ENCODE measurements around the gene WDFY2.
"Not testable (repeated sequence)": the region's sequence is repeated elsewhere in the genome, so short reads cannot be mapped to it uniquely, and the experiment has no call there.

WDFY2 gene

GRCh38 chr13:51562011-51562671 is 22.1 kb upstream of the WDFY2 start:
- in situ Hi-C loops (cut with MboI; ENCODE audit: low sequenced_read_pairs): no loop called here

GRCh38 chr13:51564252-51564651 is 20.0 kb upstream of the WDFY2 start:
- in situ Hi-C loops (cut with MboI; ENCODE audit: low sequenced_read_pairs): no loop called here

- in situ Hi-C loops (cut with MboI; ENCODE audit: low sequenced_read_pairs): no loop called here
These were observed 19.6 kb upstream of the WDFY2 start for GRCh38 chr13:51564671-51565070.

GRCh38 chr13:51569001-51569400 is 15.3 kb upstream of the WDFY2 start:
- in situ Hi-C loops (cut with MboI; ENCODE audit: low sequenced_read_pairs): not testable (repeated sequence)

GRCh38 chr13:51576754-51577153 is 7.5 kb upstream of the WDFY2 start:
- in situ Hi-C loops (cut with MboI; ENCODE audit: low sequenced_read_pairs): no loop called here

GRCh38 chr13:51577690-51578089 is 6.6 kb upstream of the WDFY2 start:
- in situ Hi-C loops (cut with MboI; ENCODE audit: low sequenced_read_pairs): no loop called here

GRCh38 chr13:51579676-51580075 is 4.6 kb upstream of the WDFY2 start:
- in situ Hi-C loops (cut with MboI; ENCODE audit: low sequenced_read_pairs): no loop called here

- in situ Hi-C loops (cut with MboI; ENCODE audit: low sequenced_read_pairs): no loop called here
These were observed 3.0 kb upstream of the WDFY2 start for GRCh38 chr13:51581148-51581820.

- in situ Hi-C loops (cut with MboI; ENCODE audit: low sequenced_read_pairs): no loop called here
These were observed 790 bp upstream of the WDFY2 start for GRCh38 chr13:51583469-51583874.

GRCh38 chr13:51584731-51585672 is 740 bp downstream of the WDFY2 start:
- in situ Hi-C loops (cut with MboI; ENCODE audit: low sequenced_read_pairs): no loop called here

- in situ Hi-C loops (cut with MboI; ENCODE audit: low sequenced_read_pairs): no loop called here
These were observed 1.4 kb downstream of the WDFY2 start for GRCh38 chr13:51585696-51586095.

- in situ Hi-C loops (cut with MboI; ENCODE audit: low sequenced_read_pairs): no loop called here
These were observed 3.1 kb downstream of the WDFY2 start for GRCh38 chr13:51587372-51587771.

GRCh38 chr13:51588406-51588949 is 4.2 kb downstream of the WDFY2 start:
- in situ Hi-C loops (cut with MboI; ENCODE audit: low sequenced_read_pairs): no loop called here

GRCh38 chr13:51589793-51590192 is 5.5 kb downstream of the WDFY2 start:
- in situ Hi-C loops (cut with MboI; ENCODE audit: low sequenced_read_pairs): no loop called here

GRCh38 chr13:51590231-51590970 is 6.1 kb downstream of the WDFY2 start:
- in situ Hi-C loops (cut with MboI; ENCODE audit: low sequenced_read_pairs): no loop called here

GRCh38 chr13:51590971-51591627 is 6.8 kb downstream of the WDFY2 start:
- in situ Hi-C loops (cut with MboI; ENCODE audit: low sequenced_read_pairs): no loop called here

- in situ Hi-C loops (cut with MboI; ENCODE audit: low sequenced_read_pairs): not testable (repeated sequence)
These were observed 7.7 kb downstream of the WDFY2 start for GRCh38 chr13:51591938-51592337.

- in situ Hi-C loops (cut with MboI; ENCODE audit: low sequenced_read_pairs): no loop called here
These were observed 10.2 kb downstream of the WDFY2 start for GRCh38 chr13:51594432-51594831.

GRCh38 chr13:51595416-51595815 is 11.2 kb downstream of the WDFY2 start:
- in situ Hi-C loops (cut with MboI; ENCODE audit: low sequenced_read_pairs): no loop called here

- in situ Hi-C loops (cut with MboI; ENCODE audit: low sequenced_read_pairs): no loop called here
These were observed 12.3 kb downstream of the WDFY2 start for GRCh38 chr13:51596541-51596940.

Measured in hTERT RPE-1 (cell line).